ENCODE results near the gene PDZRN4.

DNA sequence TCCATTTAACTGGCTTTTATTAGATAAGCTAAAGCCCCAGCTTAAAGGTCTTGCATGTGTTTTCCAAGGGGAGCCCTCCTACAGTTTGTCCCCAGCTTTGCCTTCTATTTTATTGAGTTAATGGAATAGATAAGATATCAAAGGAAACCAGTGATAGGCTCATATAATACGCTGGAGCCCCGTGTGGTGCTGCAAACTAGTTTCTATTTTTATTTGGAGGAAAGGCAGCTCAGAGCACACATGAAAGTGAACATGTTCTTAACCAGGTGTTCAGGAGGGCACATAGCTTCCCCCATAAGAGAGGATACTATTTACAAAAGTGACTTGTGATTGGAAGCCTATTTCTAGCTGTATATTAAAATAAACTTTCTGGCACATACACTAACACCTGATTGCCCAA, 251.7 kb downstream of the PDZRN4 start:
- TF ChIP-seq CTCF (IDR thresholded peaks at IDR 0.05) (no peak), POLR2A (IDR thresholded peaks at IDR 0.05) (no peak)

Data from ovary (tissue), 3 donors.